ENCODE measurements around the gene DPYSL4. TPM values are rescaled to one million over a fixed set of nuclear protein-coding genes. Genes with fewer than 3 reads are reported as not detected.

Gene DPYSL4
- total RNA-seq, 1 experiment from 2014 or later: 26.3 TPM

- Histone ChIP-seq H2BK20ac (ENCODE audit: low read depth, low read length, poor library complexity, severe bottlenecking) (no peak overlapping the region), H2BK120ac (ENCODE audit: low read depth, low read length, poor library complexity, severe bottlenecking) (no peak overlapping the region), H3K9ac (ENCODE audit: extremely low read depth, insufficient read length, low read length) (no peak overlapping the region), H3K18ac (ENCODE audit: insufficient read length, low read depth, low read length) (no peak overlapping the region), H2BK15ac (ENCODE audit: low read depth, low read length) (no peak overlapping the region), H4K91ac (ENCODE audit: insufficient read length, low read depth, low read length) (no peak overlapping the region), H3K79me1 (ENCODE audit: insufficient read depth, low read depth, low read length, poor library complexity, severe bottlenecking) (no peaks in the 10 kb centered on the region), H3K4ac (ENCODE audit: low read depth, low read length) (no peak overlapping the region), H4K20me1 (ENCODE audit: control insufficient read depth, insufficient read depth, insufficient read length) (no peaks in the 10 kb centered on the region), H3K4me2 (ENCODE audit: insufficient read depth, insufficient read length, low read length) (no peak overlapping the region), H3K9me3 (ENCODE audit: control insufficient read depth, low read depth, low read length) (no peaks in the 10 kb centered on the region), H3K27me3 (ENCODE audit: insufficient read depth, low read length) (no peaks in the 10 kb centered on the region), H3K56ac (ENCODE audit: insufficient read length, low read depth, low read length) (no peak overlapping the region), H4K8ac (replicated peaks; ENCODE audit: insufficient read length, low read depth, low read length) (no peak overlapping the region), H3K23me2 (ENCODE audit: insufficient read length, low read depth, low read length, poor library complexity, severe bottlenecking) (no peaks in the 10 kb centered on the region), H3K4me1 (ENCODE audit: insufficient read depth, low read length) (no peaks in the 10 kb centered on the region), H3K79me2 (ENCODE audit: insufficient read depth, low read length) (no peaks in the 10 kb centered on the region), H2BK12ac (ENCODE audit: insufficient read length, low read depth, low read length) (no peak overlapping the region), H2AK5ac (ENCODE audit: insufficient read length, low read length) (no peak overlapping the region), H3K23ac (ENCODE audit: insufficient read length, low read depth, low read length) (no peak overlapping the region), H3K14ac (ENCODE audit: insufficient read depth, low read length) (no peak overlapping the region), H4K5ac (ENCODE audit: insufficient read length, low read depth, low read length) (no peak overlapping the region), H3T11ph (ENCODE audit: low read length) (no peak overlapping the region), H3K27ac (ENCODE audit: insufficient read length, low read depth, low read length) (no peak overlapping the region), H2AFZ (ENCODE audit: low read length) (no peak overlapping the region), H2BK5ac (ENCODE audit: insufficient read length, low read length) (no peak overlapping the region)
- H3K4me1 Mint-ChIP-seq: no peaks in the 10 kb centered on the region
- no CpG with 5 or more reads among the region's 11 CpGs for WGBS (ENCODE audit: extremely low coverage, insufficient read length, low lambda C conversion rate)
- H3K36me3 Mint-ChIP-seq (ENCODE audit: insufficient read depth in 1 of 3, low read depth in 3 of 3): peaks cover 0 to 5% (median 0%) of the 10 kb centered on the region in 3 experiments; a peak in 1 of 7 replicates
- TF ChIP-seq CTCF (conservative IDR thresholded peaks at IDR 0.05): no peak
- peak overlapping the region in 1 of 3 experiments; percentile 36; a peak in 1 of 7 replicates for H3K27ac Mint-ChIP-seq
- H3K9me3 Mint-ChIP-seq: no peaks in the 10 kb centered on the region
- no peaks in the 10 kb centered on the region for H3K27me3 Mint-ChIP-seq (ENCODE audit: low read depth)
- H3K4me3 Mint-ChIP-seq: no peak overlapping the region
- DNase-seq: no peak
Observed at GRCh38 chr10:132206377-132206745, 19.6 kb downstream of the DPYSL4 start.

All from H9 (cell line).